Caco-2 (cell line): ENCODE data around the gene NARF. TPM values are rescaled to one million over a fixed set of nuclear protein-coding genes. Genes with fewer than 3 reads are reported as not detected.

Experiments used
- BruUV-seq: library from RNA; stranded (reverse); fragments of 400-500 nt; replicated peaks from 2 replicates; lab custom pipeline; 2021; lab: Mats Ljungman, UMichigan
- CTCF ChIA-PET: fragments of 300-600 bp; sonication (Branson Sonifier 250); formaldehyde crosslinking; loops from one replicate; lab custom pipeline; 2022; ENCODE audit warnings: antibody characterized with exemption; lab: Charles Lee
- POLR2A ChIA-PET: fragments of 300-600 bp; sonication (Branson Sonifier 250); formaldehyde crosslinking; loops from one replicate; lab custom pipeline; 2022; ENCODE audit warnings: antibody characterized with exemption; lab: Charles Lee
- DNase-seq, 2 experiments: peaks; one replicate each; pipeline versions ENCODE4 v3.0.0 to v3.0.0-alpha.2; 2020 to 2022
- H3K27me3 ChIP-seq: replicated peaks from 2 replicates; pipeline ENCODE4 v1.6.0; 2011; ENCODE audit warnings: low read length; ENCODE audit not compliant: control insufficient read depth, insufficient read depth
- H3K36me3 ChIP-seq: 2 replicates; pipeline ENCODE4 v1.5.1; 2011; ENCODE audit warnings: low read length; ENCODE audit not compliant: control insufficient read depth, insufficient read depth
- H3K4me1 ChIP-seq: fragments of 250-450 bp; sonication (Bioruptor Pico); 2 replicates; pipeline ENCODE4 v1.5.1; 2020; ENCODE audit warnings: mild to moderate bottlenecking
- H3K4me3 ChIP-seq: 2 replicates; pipeline ENCODE4 v1.5.1; 2011; ENCODE audit warnings: low read depth, mild to moderate bottlenecking, control low read depth, low read length
- H3K9me3 ChIP-seq: fragments of 250-450 bp; sonication (Bioruptor Pico); 2 replicates; pipeline ENCODE4 v1.5.1; 2020; ENCODE audit warnings: mild to moderate bottlenecking, moderate library complexity
- H3K27ac Mint-ChIP-seq: one replicate; pipeline ENCODE4 v1.8.0; 2022; ENCODE audit warnings: mixed read lengths; ENCODE audit not compliant: unreplicated experiment
- H3K27me3 Mint-ChIP-seq: one replicate; pipeline ENCODE4 v1.8.0; 2022; ENCODE audit warnings: mixed read lengths; ENCODE audit not compliant: insufficient read depth, unreplicated experiment
- H3K36me3 Mint-ChIP-seq: one replicate; pipeline ENCODE4 v1.8.0; 2022; ENCODE audit warnings: mild to moderate bottlenecking, mixed read lengths; ENCODE audit not compliant: insufficient read depth, unreplicated experiment
- H3K4me1 Mint-ChIP-seq: one replicate; pipeline ENCODE4 v1.8.0; 2022; ENCODE audit warnings: low read depth, mixed read lengths; ENCODE audit not compliant: unreplicated experiment
- H3K4me3 Mint-ChIP-seq: one replicate; pipeline ENCODE4 v1.8.0; 2022; ENCODE audit warnings: mild to moderate bottlenecking, moderate library complexity, mixed read lengths; ENCODE audit not compliant: unreplicated experiment
- H3K9me3 Mint-ChIP-seq: one replicate; pipeline ENCODE4 v1.8.0; 2022; ENCODE audit warnings: mixed read lengths; ENCODE audit not compliant: unreplicated experiment
- CTCF ChIP-seq, 2 experiments: fragments of 200-600 bp in 1 of 2; IDR thresholded peaks; 1 replicate in 1 of 2; 2 replicates in 1 of 2; pipeline versions ENCODE4 v1.5.1 to v1.8.0; 2011 to 2022; ENCODE audit warnings: antibody characterized with exemption in 1 of 2, control low read depth in 1 of 2, inconsistent platforms in 1 of 2, low read depth in 1 of 2, low read length in 1 of 2, mild to moderate bottlenecking in 1 of 2, moderate library complexity in 1 of 2; ENCODE audit not compliant: insufficient read depth in 1 of 2, severe bottlenecking in 1 of 2, unreplicated experiment in 1 of 2
- intact Hi-C: fragments of 100-400 bp; cut with micrococcal nuclease; formaldehyde crosslinking; loops from one replicate; pipeline ENCODE4 v1.10.0; 2022; ENCODE audit not compliant: unreplicated experiment
- total RNA-seq: library from RNA; stranded (reverse); gene quantifications from 2 replicates; pipeline ENCODE4 v1.2.3, GENCODE V29; 2022

NARF gene
- total RNA-seq, 1 experiment from 2014 or later: 62.1 TPM

- Mint-ChIP-seq H3K9me3 (no peaks in the 10 kb centered on the region), H3K4me1 (no peaks in the 10 kb centered on the region), H3K27me3 (no peaks in the 10 kb centered on the region), H3K4me3 (no peak overlapping the region), H3K36me3 (peaks cover 41% of the 10 kb centered on the region), H3K27ac (no peak overlapping the region)
- no TSS peak for BruUV-seq
- DNase-seq: no peak
- Histone ChIP-seq H3K9me3 (no peaks in the 10 kb centered on the region), H3K27me3 (no peaks in the 10 kb centered on the region), H3K36me3 (peaks cover 1% of the 10 kb centered on the region; the same call in 1 of the 2 replicates), H3K4me3 (no peak overlapping the region), H3K4me1 (no peaks in the 10 kb centered on the region)
- intact Hi-C loops: no loop called here
- ChIA-PET POLR2A (no interaction called here), CTCF (interaction anchor here (1.3 kb wide), 1 partner anchor 81 kb away, joined by 3 read pairs; no protein-coding TSS in a partner anchor)
- TF ChIP-seq CTCF (IDR thresholded peaks at IDR 0.05; ENCODE audit: insufficient read depth in 1 of 2, low read depth in 1 of 2, low read length in 1 of 2, severe bottlenecking in 1 of 2, unreplicated experiment in 1 of 2): no peak
These were observed 19.9 kb upstream of the NARF start for GRCh38 chr17:82438401-82439193.

DNA sequence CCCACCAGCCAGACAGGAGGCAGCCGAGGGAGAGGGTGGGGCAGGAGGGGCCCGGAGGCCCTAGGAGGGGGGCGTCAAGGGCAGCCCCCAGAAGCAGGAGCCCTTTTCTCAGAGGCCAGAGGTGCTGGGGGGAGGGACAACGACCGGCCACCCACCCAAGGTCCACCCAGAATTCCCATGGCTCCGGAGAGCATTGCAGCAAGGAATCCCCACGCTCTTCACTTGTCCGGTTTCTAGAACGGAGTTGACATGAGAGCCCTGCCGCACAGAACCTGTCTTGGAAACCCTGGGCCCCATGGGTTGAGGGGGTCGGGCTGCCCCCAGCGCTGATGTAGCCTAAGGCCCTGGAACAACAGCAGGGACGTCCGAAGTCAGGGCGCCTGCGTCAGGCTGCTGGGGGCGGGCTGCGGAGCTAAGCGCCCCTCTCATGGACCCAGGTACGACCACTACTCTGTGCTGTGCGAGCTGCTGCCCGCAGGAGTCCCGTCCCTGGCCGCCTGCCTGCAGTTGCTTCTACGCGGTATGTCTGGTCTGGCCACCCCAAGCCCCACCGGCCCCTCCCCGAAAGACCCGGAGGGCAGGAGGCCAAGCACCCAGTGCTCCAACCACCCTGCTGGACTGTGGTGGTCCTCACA, 19.2 kb upstream of the NARF start:
- H3K9me3 Mint-ChIP-seq: no peaks in the 10 kb centered on the region
- H3K27me3 Mint-ChIP-seq: no peaks in the 10 kb centered on the region
- BruUV-seq: no TSS peak
- no peak for DNase-seq
- Histone ChIP-seq H3K4me1 (no peaks in the 10 kb centered on the region), H3K4me3 (no peak overlapping the region), H3K9me3 (no peaks in the 10 kb centered on the region), H3K27me3 (no peaks in the 10 kb centered on the region), H3K36me3 (peaks cover 1% of the 10 kb centered on the region; the same call in 1 of the 2 replicates)
- no peak for TF ChIP-seq CTCF (IDR thresholded peaks at IDR 0.05; ENCODE audit: insufficient read depth in 1 of 2, low read depth in 1 of 2, low read length in 1 of 2, severe bottlenecking in 1 of 2, unreplicated experiment in 1 of 2)
- CTCF ChIA-PET: interaction anchor here (1.3 kb wide), 1 partner anchor 81 kb away, joined by 3 read pairs; no protein-coding TSS in a partner anchor
- intact Hi-C loops: no loop called here
- H3K4me1 Mint-ChIP-seq: no peaks in the 10 kb centered on the region
- no peak overlapping the region for H3K27ac Mint-ChIP-seq
- H3K36me3 Mint-ChIP-seq: peaks cover 44% of the 10 kb centered on the region
- POLR2A ChIA-PET: no interaction called here
- no peak overlapping the region for H3K4me3 Mint-ChIP-seq

DNA sequence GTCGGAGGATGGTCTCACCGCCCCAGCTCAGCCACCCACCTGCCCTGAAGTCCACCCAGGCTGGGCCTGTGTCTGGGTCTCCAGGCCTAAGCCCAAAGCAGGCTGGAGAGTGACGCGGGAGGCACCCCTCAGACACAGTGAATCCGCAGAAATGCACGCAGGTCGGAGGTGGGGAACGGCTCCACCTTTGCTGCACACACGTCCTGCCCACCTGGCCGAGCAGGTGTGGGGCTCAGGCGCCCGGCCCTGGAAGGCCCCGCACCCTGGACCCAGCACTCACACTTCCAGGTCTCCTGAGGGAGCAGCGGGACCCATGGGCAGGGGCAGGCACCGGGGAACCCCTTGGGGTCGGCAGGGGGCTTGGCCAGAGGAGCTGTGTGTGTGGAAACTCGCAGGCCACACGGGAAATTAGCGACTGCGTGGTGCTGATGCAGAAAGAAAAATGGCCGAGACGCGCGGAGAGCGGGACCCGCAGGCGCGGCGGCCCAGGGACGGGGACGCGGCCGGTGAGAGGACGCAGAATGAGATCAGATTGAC, 18.6 kb upstream of the NARF start:
- BruUV-seq: no TSS peak
- peaks cover 50% of the 10 kb centered on the region for H3K36me3 Mint-ChIP-seq
- no peak for TF ChIP-seq CTCF (IDR thresholded peaks at IDR 0.05; ENCODE audit: insufficient read depth in 1 of 2, low read depth in 1 of 2, low read length in 1 of 2, severe bottlenecking in 1 of 2, unreplicated experiment in 1 of 2)
- Histone ChIP-seq H3K4me3 (no peak overlapping the region), H3K36me3 (peaks cover 1% of the 10 kb centered on the region; the same call in 1 of the 2 replicates), H3K4me1 (no peaks in the 10 kb centered on the region), H3K9me3 (no peaks in the 10 kb centered on the region), H3K27me3 (no peaks in the 10 kb centered on the region)
- no peaks in the 10 kb centered on the region for H3K9me3 Mint-ChIP-seq
- POLR2A ChIA-PET: no interaction called here
- no peak overlapping the region for H3K4me3 Mint-ChIP-seq
- CTCF ChIA-PET: no interaction called here
- no peak overlapping the region for H3K27ac Mint-ChIP-seq
- H3K4me1 Mint-ChIP-seq: no peaks in the 10 kb centered on the region
- intact Hi-C loops: no loop called here
- no peaks in the 10 kb centered on the region for H3K27me3 Mint-ChIP-seq
- no peak for DNase-seq
